WTC11 (cell line): ENCODE results near the gene HEY2.

Experiments used
- CREB1 ChIP-seq: sonication (generic); formaldehyde crosslinking; IDR thresholded peaks from 2 replicates; pipeline ENCODE4 v1.8.0; 2023; ENCODE audit warnings: mild to moderate bottlenecking, missing genetic modification reagents
- CTCF ChIP-seq: fragments of 200-600 bp; IDR thresholded peaks from 2 replicates; pipeline ENCODE4 v1.8.0; 2022; ENCODE audit warnings: antibody characterized with exemption
- MLX ChIP-seq: sonication (generic); formaldehyde crosslinking; IDR thresholded peaks from 2 replicates; pipeline ENCODE4 v1.8.1; 2023; ENCODE audit warnings: mild to moderate bottlenecking, missing genetic modification reagents, moderate library complexity
- MYBL2 ChIP-seq: sonication (generic); formaldehyde crosslinking; IDR thresholded peaks from 2 replicates; pipeline ENCODE4 v1.8.1; 2023; ENCODE audit warnings: mild to moderate bottlenecking, moderate library complexity, missing genetic modification reagents
- TCF7 ChIP-seq: sonication (generic); formaldehyde crosslinking; IDR thresholded peaks from 2 replicates; pipeline ENCODE4 v1.8.0; 2022; ENCODE audit warnings: mild to moderate bottlenecking, low read depth, missing genetic modification reagents, moderate library complexity
- ZNF317 ChIP-seq: sonication (generic); formaldehyde crosslinking; IDR thresholded peaks from 2 replicates; pipeline ENCODE4 v1.8.1; 2023; ENCODE audit warnings: low read depth, mild to moderate bottlenecking, moderate library complexity, missing genetic modification reagents, borderline replicate concordance

GRCh38 chr6:125746731-125747588 lies 2.5 kb upstream of the HEY2 start:
- TF ChIP-seq MLX (CRISPR knock-in tag): no peak
- no peak for TF ChIP-seq TCF7
- no peak for TF ChIP-seq ZNF317 (CRISPR knock-in tag)
- TF ChIP-seq CTCF: no peak
- no peak for TF ChIP-seq CREB1
- no peak; the same call in 1 of the 2 replicates for TF ChIP-seq MYBL2 (CRISPR knock-in tag)
